Airway epithelial cell (primary cell): ENCODE data around the gene OR2T11. TPM values are rescaled to one million over a fixed set of nuclear protein-coding genes. Genes with fewer than 3 reads are reported as not detected.

ENCODE experiments used
- total RNA-seq: library from RNA; depleted of rRNA; stranded (reverse); fragments of >200 nt; gene quantifications from 2 replicates; pipeline ENCODE4 v1.2.3, GENCODE V29; 2015

The OR2T11 gene, protein sequence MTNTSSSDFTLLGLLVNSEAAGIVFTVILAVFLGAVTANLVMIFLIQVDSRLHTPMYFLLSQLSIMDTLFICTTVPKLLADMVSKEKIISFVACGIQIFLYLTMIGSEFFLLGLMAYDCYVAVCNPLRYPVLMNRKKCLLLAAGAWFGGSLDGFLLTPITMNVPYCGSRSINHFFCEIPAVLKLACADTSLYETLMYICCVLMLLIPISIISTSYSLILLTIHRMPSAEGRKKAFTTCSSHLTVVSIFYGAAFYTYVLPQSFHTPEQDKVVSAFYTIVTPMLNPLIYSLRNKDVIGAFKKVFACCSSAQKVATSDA
- total RNA-seq: not detected in 2 replicates

GRCh38 chr1:248634991-248635390 lies at the start of gene OR2T11:
Gene OR2T11, minus strand, starts transcription at chr1:248635091. Its CDS starts 7,963 bp downstream, at chr1:248627128.

DNA sequence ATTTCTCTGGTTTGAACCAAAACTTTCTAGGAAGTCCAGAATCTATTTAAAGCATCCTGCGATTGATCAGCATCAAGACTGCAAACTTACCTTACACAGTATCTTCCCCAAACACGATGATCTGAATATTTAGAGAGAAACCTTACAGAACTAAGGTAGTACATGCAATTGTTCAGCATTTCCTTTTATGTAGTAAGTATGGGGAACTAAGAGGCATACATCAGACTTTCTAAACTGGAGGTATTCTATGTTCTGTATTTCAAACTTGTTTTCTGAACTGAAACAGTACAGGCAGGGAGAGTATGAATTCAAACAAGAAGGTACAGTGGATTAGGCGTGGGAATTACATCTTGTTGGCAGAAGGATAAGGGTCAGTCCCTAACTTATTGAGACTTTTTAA lies 20.5 kb upstream of the OR2T11 start, which contains the start of gene OR2T27:
OR2T27 (minus strand) TSS at position 175 of the 400 bp plus-strand sequence. CDS start 4,644 bp downstream, outside the sequence.

GRCh38 chr1:248645178-248645577 lies 10.3 kb upstream of the OR2T11 start, which contains the start of gene OR2T35:
Gene OR2T35, minus strand, starts transcription at chr1:248645278. Its CDS starts 6,020 bp downstream, at chr1:248639258.

DNA sequence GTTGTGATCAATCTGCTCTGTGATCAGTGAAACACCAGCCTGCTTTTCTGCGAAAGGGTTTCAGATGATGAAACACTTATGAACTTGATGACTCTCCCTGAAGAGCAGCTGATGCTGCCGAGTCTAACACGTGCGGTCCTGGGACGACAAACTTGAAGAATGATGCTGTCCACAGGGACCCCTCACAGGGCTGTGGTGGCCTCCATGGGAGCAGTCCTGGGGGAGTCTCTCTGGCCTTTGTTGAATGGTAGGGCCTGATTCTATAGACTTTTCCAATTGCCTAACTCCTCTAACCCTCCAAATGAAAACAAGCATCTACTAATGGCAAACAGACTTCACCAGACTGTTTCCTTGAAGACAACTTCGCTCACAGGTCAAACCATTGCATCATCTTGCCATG lies 37.3 kb downstream of the OR2T11 start, which contains the start of gene OR2T10:
OR2T10 (minus strand) TSS at position 112 of the 400 bp plus-strand sequence. CDS start 3,932 bp downstream, outside the sequence.

DNA sequence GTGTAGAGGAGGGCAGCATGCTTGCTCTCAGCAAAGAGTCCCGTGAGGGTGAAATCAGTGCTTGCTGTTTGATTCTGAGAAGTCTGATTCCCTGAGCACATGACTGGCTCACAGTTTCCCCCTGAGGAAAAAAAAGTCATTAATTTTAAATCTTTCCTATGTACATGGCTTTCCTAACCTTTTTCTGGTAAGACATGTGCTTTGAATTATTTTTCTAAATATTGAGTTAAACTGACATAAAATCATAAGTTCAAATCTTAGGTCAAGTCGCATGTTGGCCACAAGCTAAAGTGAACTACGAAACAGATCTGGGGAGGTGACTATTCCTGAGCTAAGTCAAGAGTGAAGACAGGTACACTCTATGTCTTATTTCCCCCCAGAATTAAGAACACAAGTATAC lies 60.2 kb downstream of the OR2T11 start, which contains the start of gene OR2T34:
OR2T34 (minus strand) TSS at position 101 of the 400 bp plus-strand sequence; CDS start at position 101, 0 bp downstream.

Other genes starting within 250 kb of the OR2T11 start
- not detected in 2 replicates for gene OR2T1, start 232.0 kb downstream of the OR2T11 start, total RNA-seq
- not detected in 2 replicates for gene OR2T2, start 189.5 kb downstream of the OR2T11 start, total RNA-seq
- not detected in 2 replicates for gene OR2T3, start 161.7 kb downstream of the OR2T11 start, total RNA-seq
- not detected in 2 replicates for gene OR2T5, start 146.5 kb downstream of the OR2T11 start, total RNA-seq
- gene OR2G6, start 127.0 kb downstream of the OR2T11 start, total RNA-seq: not detected in 2 replicates
- not detected in 2 replicates for gene OR2T29, start 72.3 kb downstream of the OR2T11 start, total RNA-seq
- gene OR2T34, start 60.3 kb downstream of the OR2T11 start, total RNA-seq: not detected in 2 replicates
- gene OR2T10, start 37.4 kb downstream of the OR2T11 start, total RNA-seq: not detected in 2 replicates
- gene OR2T35, start 10.2 kb upstream of the OR2T11 start, total RNA-seq: not detected in 2 replicates
- not detected in 2 replicates for gene OR2T27, start 20.4 kb upstream of the OR2T11 start, total RNA-seq
- gene OR14I1, start 67.7 kb upstream of the OR2T11 start, total RNA-seq: not detected in 2 replicates
- gene LYPD8, start 120.7 kb upstream of the OR2T11 start, total RNA-seq: not detected in 2 replicates
- 20.9 and 22.9 TPM in 2 replicates for gene SH3BP5L, start 190.8 kb upstream of the OR2T11 start, total RNA-seq
- 26.1 and 27.6 TPM in 2 replicates for gene ZNF672, start 203.1 kb upstream of the OR2T11 start, total RNA-seq
- 29.3 and 41.3 TPM in 2 replicates for gene ZNF692, start 224.0 kb upstream of the OR2T11 start, total RNA-seq